HG03064 (cell line): ENCODE results near the gene MOV10L1.
"Not testable (repeated sequence)": the region's sequence is repeated elsewhere in the genome, so short reads cannot be mapped to it uniquely, and the experiment has no call there.

ENCODE experiments used
- ATAC-seq: cut with Tn5 transposase; IDR thresholded peaks from one replicate; pipeline ENCODE4 v1.9.1; 2021; ENCODE audit warnings: low read depth; ENCODE audit not compliant: unreplicated experiment

Gene MOV10L1

GRCh38 chr22:50076646-50077535, 12.9 kb upstream of the MOV10L1 start:
- no peak for ATAC-seq

DNA sequence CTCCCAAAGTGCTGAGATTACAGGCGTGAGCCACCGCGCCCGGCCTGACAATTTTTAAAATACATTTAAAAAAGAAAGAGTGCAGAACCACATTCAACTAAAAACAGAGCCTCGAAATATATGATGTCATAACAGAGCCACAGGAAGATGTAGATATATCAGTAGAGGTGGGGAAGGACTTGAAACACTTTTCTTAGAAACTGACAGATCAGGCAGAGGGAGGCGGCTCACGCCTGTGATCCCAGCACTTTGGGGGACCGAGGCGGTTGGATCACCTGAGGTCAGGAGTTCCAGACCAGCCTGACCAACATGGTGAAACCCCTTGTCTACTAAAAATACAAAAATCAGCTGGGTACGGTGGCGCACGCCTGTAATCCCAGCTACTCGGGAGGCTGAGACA, 11.6 kb upstream of the MOV10L1 start:
- no peak for ATAC-seq

DNA sequence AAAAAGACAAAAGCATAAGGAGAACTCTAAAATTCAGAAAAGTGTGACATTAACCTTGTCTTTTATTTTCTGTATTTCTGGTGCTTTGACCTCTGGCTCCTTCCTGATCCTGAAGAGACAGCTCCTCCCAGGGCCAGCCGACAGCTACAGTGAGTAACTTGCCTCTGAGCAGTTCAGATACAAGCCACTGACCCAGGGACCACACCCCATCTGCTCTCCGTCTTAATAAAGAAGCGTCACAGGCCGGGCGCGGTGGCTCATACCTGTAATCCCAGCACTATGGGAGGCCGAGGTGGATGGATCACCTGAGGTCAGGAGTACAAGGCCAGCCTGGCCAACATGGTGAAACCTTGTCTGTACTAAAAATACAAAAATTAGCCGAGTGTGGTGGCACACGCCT, 11.0 kb upstream of the MOV10L1 start:
- ATAC-seq = no peak

DNA sequence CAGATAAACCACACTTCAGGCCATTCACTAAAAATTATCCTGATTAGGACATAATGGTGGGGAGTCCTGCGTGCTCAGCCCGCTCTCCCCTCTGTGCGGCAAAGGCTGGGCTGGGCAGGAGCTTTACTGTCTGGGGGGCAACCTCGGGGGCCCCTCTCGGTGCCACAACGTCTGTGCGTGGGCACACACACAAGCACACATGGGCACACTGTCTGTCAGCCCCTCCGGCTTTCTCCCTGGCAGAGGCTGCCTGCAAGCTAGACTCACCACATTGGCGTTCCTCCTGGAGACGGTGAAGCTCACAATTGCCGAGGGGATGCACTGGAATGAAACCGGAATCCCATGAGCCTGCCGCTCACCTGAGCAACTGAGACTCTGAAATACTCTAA, 9.7 kb upstream of the MOV10L1 start:
- no peak for ATAC-seq

DNA sequence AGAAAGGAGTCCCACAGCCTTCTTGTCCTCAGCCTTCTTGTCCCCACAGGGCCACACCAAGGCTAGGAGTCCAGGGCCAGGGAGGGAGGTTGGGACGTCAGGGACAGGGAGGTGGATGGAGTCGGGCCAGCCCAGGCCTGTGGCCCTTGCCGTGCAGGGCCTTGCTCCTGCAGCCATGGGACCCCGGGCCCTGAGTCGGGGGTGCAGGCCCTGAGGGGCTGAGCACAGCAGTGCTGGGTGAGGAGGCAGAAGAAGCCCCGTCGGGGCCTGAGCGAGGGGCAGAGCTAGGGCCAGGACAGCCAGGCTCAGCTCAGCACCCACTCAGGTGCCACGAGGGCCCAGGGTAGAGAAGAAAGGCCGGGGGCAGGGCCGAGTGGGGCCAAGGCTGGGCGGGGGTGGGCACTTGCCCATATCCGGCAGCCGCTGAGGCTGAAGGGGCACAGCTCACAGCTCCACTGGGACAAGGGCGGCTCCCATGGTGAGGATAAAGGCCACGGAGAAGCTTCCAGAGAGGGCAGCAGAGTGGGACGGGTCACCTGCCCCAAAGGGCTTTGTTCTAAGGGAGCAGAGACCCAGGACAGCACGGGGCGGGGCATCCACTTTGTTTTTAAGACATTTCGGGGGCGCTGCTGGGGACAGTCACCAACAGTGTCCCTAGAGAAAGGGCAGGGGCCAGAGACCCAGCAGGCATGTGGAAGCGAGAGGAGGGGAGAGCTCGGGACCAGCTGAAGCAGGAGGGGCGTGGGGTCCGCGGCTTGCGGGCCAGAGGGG, 8.2 kb upstream of the MOV10L1 start:
- ATAC-seq = no peak

- ATAC-seq = no peak
These were observed 7.5 kb upstream of the MOV10L1 start for GRCh38 chr22:50082197-50082715.

GRCh38 chr22:50082961-50083461, 6.8 kb upstream of the MOV10L1 start:
- ATAC-seq = no peak

- ATAC-seq = no peak
These were observed 6.2 kb upstream of the MOV10L1 start for GRCh38 chr22:50083462-50084079.

- ATAC-seq = no peak
These were observed 5.7 kb upstream of the MOV10L1 start for GRCh38 chr22:50084080-50084477.

- ATAC-seq = no peak
These were observed 5.2 kb upstream of the MOV10L1 start for GRCh38 chr22:50084614-50085021.

DNA sequence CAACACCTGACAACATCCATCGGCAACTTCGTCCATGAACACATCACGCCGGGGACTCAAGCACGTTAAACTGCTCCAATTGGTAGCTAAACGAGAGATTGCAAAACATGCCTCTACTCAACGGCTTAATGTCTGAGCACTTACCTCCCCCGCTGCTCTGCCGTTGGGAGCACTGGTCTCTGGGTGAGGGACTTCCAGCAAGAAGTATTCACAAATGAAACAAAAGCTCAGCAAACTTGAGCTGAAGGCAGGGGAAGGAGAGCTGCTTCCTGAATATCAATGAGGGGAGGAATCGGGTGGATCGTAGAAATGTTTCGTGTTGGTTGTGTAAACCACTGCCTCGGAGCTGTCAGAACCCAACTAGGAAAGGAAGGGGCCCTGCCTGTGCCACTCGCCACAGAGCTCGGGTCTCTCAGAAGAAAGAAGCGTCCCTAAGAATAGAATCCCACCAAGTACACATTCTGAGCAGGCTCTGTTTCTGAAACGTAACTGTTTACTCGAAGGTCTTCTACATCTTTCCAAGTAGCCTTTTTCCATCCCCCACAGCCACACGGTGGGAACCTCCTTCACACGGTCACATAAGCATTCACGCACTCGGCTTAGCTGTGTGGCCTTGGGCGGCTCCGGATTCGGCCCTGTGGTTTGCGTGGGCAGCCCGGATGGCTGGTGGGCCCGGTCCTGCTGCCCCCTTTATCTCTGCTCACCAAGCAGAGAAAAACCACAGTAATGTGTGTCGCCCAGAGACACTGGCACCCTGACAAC, 4.4 kb upstream of the MOV10L1 start, which contains the start of gene MLC1:
TSS of gene MLC1 (minus strand) at position 216 of the 762 bp plus-strand sequence. CDS start 524 bp downstream, outside the sequence.
- ATAC-seq = no peak

- ATAC-seq = no peak
These were observed 3.3 kb upstream of the MOV10L1 start for GRCh38 chr22:50086526-50086925.

DNA sequence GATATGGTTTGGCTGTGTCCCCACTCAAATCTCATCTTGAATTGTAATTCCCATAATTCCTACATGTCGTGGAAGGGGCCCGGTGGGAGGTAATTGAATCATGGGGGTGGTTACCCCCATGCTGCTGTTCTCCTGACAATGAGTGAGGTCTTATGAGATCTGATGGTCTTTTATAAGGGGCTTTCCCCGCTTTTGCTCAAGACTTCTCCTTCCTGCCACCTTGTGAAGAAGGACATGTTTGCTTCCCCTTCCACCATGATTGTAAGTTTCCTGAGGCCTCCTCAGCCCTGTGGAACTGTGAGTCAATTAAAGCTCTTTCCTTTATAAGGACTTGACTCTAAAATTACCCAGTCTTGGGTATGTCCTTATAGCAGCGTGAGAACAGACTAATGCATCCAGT, 2.8 kb upstream of the MOV10L1 start:
- ATAC-seq = not testable (repeated sequence)

GRCh38 chr22:50087646-50088045, 2.2 kb upstream of the MOV10L1 start:
- ATAC-seq = no peak

DNA sequence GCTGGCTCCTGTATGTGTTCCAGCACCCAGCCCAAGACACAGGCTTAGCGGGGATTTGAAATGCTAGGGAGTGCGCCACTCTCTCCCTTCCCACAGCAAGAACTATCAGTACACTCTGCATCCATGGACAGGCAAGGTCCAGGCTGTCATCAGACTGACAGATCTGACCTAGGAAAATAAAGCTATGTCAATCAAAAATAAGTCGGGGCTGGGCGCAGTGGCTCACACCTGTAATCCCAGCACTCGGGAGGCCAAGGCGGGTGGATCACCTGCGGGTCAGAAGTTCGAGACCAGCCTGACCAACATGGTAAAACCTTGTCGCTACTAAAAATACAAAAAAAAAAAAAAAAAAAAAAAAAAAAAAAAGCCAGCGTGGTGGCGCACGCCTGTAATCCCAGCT, 1.7 kb upstream of the MOV10L1 start:
- no peak for ATAC-seq

GRCh38 chr22:50089231-50089630, 575 bp upstream of the MOV10L1 start:
- ATAC-seq = no peak

GRCh38 chr22:50090412-50090714, 557 bp downstream of the MOV10L1 start:
- ATAC-seq = no peak

GRCh38 chr22:50091092-50091768, 1.4 kb downstream of the MOV10L1 start:
- ATAC-seq = no peak

DNA sequence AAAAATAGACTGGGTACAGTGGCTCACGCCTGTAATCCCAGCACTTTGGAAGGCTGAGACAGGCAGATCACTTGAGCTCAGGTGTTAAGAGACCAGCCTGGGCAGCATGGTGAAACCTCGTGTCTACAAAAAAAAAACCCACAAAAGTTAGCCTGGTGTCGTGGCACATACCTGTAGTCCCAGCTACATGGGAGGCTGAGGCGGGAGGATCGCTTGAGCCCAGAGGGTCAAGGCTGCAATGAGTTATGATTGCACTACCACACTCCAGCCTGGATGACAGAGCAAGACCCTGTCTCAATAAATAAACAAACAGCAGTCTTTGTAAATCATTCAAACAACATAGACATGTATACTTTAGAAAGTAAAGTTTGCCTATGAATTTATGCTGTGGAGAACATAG, 2.5 kb downstream of the MOV10L1 start:
- no peak for ATAC-seq

DNA sequence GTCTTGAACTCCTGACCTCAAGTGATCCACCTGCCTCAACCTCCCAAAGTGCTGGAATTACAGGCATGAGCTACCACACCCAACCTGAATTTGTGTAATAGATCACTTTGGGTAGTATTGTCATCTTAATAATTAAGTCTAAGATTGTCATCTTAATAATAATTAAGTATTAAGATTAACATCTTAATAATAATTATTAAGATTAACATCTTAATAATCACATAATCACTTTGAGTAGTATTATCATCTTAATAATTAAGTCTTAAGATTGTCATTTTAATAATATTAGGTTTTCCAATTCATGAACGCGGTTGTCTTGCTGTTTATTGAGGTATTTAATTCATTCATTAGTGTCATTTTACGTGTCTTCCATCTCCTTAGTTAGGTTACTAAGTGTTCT, 8.2 kb downstream of the MOV10L1 start:
- no peak for ATAC-seq
